RWPE1 (cell line): ENCODE measurements around the gene CCDC170.
A peak's percentile ranks its signal among the peaks of the same experiment; 100 is the strongest.

Source experiments
- CTCF ChIA-PET: fragments of 350-600 bp; sonication (Branson Sonifier 250); formaldehyde crosslinking; extraction: SDS; loops from one replicate; lab custom pipeline; 2021; lab: Yijun Ruan, JAX
- POLR2A ChIA-PET: fragments of 400-600 bp; formaldehyde crosslinking; extraction: SDS; loops from one replicate; lab custom pipeline; 2020; ENCODE audit warnings: antibody characterized with exemption; ENCODE audit not compliant: low non-redundant PET; lab: Yijun Ruan, JAX
- DNase-seq: peaks from one replicate; pipeline ENCODE4 v3.0.0; 2012; ENCODE audit warnings: low spot score
- H3K27ac ChIP-seq: fragments of 450-650 bp; 2 replicates; pipeline ENCODE4 v1.5.1; 2017
- TF ChIP-seq, protein P1 (sequence below): fragments of 450-650 bp; conservative IDR thresholded peaks from 2 replicates; pipeline ENCODE4 v1.5.1; 2017; ENCODE audit warnings: low read depth, mild to moderate bottlenecking

Gene CCDC170

DNA sequence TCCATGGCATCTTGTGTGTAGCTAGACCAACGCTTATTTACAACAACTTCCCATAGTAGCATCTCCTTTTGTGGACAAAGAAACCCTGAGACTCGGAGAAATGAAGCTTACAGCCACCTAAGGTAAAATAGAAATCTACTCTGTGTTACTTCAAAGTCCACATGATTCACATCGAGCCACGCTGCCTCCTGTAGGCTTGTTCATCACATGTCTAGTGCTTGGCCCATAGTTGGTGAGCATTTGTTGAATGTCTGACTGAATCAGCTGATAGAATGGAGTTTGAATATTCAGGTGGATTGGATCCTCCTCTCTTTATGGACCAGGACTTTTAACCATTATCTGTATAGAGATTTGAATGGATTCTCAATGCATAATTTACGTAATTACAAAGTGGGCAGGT is 130.7 kb downstream of the CCDC170 start:
- DNase-seq: no peak
- TF ChIP-seq, protein P1, sequence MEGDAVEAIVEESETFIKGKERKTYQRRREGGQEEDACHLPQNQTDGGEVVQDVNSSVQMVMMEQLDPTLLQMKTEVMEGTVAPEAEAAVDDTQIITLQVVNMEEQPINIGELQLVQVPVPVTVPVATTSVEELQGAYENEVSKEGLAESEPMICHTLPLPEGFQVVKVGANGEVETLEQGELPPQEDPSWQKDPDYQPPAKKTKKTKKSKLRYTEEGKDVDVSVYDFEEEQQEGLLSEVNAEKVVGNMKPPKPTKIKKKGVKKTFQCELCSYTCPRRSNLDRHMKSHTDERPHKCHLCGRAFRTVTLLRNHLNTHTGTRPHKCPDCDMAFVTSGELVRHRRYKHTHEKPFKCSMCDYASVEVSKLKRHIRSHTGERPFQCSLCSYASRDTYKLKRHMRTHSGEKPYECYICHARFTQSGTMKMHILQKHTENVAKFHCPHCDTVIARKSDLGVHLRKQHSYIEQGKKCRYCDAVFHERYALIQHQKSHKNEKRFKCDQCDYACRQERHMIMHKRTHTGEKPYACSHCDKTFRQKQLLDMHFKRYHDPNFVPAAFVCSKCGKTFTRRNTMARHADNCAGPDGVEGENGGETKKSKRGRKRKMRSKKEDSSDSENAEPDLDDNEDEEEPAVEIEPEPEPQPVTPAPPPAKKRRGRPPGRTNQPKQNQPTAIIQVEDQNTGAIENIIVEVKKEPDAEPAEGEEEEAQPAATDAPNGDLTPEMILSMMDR: no peak
- no peak overlapping the region for H3K27ac ChIP-seq
- CTCF ChIA-PET: interaction anchor here (0.6 kb wide), 1 partner anchor 143 kb away, joined by 3 read pairs; no protein-coding TSS in a partner anchor
- POLR2A ChIA-PET: no interaction called here

DNA sequence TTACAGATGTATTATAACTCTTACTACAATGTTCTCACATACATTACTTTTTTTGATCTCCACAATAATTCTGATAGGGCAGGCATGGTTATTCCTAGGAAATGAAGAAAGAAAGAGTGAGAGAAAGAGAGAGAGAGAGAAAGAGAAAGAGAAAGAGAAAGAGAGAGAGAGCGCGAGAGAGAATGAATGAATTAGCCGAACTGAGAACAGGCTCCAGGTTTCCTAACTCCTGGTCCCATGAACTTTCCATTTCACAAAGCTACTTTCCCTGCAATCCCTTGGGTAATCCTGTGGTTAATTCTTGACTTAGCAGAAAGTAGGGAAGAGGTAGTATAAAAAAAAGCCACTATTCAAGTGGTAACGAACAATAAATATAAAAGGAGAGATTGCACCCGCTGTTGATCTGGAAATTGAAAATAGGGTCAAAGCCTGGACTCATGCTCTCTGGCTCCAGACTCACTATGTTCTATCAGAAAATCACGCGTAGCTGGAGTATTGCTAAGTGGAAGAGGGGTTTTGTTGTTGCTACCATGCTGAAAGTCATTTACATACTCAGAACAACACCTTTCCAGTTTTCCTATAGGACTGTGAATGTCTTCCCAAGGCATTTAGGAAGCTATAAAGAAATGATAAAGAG is 131.2 kb downstream of the CCDC170 start:
- no peak for DNase-seq
- ChIA-PET POLR2A (no interaction called here), CTCF (interaction anchor here (0.6 kb wide), 1 partner anchor 143 kb away, joined by 3 read pairs; no protein-coding TSS in a partner anchor)
- no peak overlapping the region for H3K27ac ChIP-seq
- TF ChIP-seq, protein P1: no peak

DNA sequence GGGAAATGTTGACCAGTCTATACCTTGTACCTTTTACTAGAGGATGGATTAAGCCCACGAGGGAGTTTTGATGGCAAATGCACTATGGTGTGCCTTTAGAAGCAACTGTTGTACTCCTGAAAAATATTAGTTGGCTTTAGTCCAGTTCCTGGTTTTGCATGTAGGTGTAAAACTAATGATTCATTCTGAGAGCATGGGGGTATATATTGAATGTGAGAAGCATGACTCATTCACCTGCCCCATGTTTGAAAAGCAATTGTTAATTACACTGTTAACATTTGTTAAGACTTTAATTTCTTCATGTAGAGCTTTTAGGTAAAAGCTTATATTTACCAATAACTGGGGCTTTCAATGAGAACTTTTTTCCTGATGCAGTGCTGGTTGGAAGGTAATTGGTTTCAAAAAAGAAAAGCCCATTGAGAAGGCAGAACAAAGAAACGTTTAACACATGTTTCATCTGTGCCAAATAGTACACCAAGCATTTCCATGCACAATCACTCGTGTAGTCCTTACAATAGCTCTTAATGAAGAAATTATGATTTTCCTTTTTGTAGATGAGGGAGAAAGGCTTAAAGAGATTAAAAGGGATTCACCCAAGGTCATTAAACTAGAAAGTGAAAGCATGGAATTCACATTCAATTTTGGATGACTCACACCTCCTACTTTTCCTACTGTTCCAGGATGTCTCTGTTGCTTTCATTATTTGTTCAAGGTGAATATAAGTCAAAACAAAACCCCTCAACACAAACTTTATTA is 134.1 kb downstream of the CCDC170 start:
- DNase-seq: peak; percentile 88
- ChIA-PET POLR2A (no interaction called here), CTCF (no interaction called here)
- H3K27ac ChIP-seq: no peak overlapping the region
- TF ChIP-seq, protein P1: no peak

DNA sequence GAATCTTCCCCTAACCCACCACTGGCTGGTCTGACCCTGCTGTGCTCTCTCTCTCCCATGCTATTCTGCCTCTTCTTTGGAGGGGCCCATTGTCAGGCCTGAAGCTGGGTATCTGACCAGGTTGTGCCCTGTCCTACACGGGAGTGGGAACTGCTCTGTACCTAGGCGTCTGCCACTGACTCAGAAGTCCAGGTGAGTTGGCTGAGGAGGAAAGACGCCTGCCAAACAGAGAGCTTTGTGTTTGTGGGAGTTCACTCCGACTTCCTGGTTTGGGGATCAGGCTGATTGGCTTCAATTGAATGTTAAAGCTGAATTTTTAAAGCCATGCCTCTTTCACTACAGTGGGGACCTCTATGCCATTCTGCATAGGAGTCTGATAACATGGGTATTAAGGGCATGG is 136.0 kb downstream of the CCDC170 start:
- DNase-seq: no peak
- no peak overlapping the region for H3K27ac ChIP-seq
- CTCF ChIA-PET: no interaction called here
- POLR2A ChIA-PET: no interaction called here
- TF ChIP-seq, protein P1: no peak

DNA sequence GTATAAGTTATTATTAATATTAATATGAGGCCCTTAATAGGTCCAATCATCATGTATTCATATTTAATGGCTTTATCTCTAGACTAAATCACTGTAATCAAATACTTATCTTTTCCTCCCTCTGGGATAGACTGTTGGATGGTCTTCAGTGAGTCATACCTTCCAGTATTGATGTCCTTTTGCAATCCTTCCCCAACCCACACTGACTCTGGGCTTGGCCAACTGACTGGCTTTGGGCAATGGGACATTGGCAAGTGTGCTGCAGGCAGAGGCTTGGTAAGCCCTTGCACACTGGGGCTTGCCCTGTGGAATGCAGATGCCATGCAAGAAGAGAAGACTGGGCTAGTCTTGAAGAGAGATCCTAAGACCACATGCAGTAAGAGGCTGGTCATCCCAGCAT is 136.6 kb downstream of the CCDC170 start:
- no peak overlapping the region for H3K27ac ChIP-seq
- TF ChIP-seq, protein P1: no peak
- ChIA-PET CTCF (no interaction called here), POLR2A (no interaction called here)
- DNase-seq: no peak

DNA sequence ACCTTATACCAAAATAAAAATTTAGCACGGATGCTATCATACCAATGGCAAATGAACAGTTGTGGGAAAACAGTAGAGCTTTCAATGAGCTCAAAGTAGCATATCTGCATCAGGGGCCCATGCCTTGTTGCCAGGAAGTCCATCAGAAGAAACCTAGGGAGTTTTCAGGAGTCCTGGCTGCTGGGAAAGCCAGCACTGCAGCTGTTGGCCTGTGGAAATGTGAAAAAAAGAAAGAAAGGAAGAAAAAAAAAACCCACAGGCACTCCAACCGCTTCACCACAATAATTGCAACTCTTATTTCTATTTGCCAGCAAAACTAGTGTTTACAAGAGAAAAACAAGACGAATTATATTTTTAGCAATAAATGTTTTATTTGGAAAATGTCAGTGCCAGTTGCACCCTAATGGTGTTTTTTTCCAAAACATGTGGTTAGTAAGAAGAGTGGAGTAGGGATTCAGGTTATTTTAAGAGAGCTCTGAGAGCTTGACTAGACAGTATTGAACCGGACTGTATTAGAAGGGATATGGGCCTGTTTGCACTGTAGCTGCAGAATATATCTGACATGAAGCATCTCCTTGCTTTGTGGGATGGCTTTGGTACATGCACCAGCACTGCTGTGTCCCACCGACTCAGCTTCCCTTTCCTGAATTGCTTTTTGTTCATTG is 137.3 kb downstream of the CCDC170 start:
- TF ChIP-seq, protein P1: no peak
- DNase-seq: no peak
- ChIA-PET CTCF (interaction anchor here (0.6 kb wide), 1 partner anchor 156 kb away, joined by 3 read pairs; no protein-coding TSS in a partner anchor), POLR2A (no interaction called here)
- no peak overlapping the region for H3K27ac ChIP-seq
